ENCODE measurements around the gene CAGE1.

CAGE1 gene

GRCh38 chr6:7312616-7313504 lies 76.7 kb downstream of the CAGE1 start, which contains the start of gene SSR1:
SSR1 (minus strand) TSS chr6:7313199; CDS start chr6:7313120, 79 bp downstream.
- Histone ChIP-seq H3K9ac (ENCODE audit: low read length) (peak within 1 kb of the TSS; percentile 96), H3K4me3 (ENCODE audit: low read length) (peak within 1 kb of the TSS; percentile 97), H3K36me3 (ENCODE audit: control insufficient read depth, insufficient read depth, low read length) (peaks cover 4% of the 10 kb centered on the region), H3K4me1 (ENCODE audit: control insufficient read depth, insufficient read depth, low read length) (peaks cover 6% of the 10 kb centered on the region), H3K27me3 (ENCODE audit: control insufficient read depth, insufficient read depth, low read length) (no peaks in the 10 kb centered on the region), H3K27ac (ENCODE audit: low read depth, low read length) (peak within 1 kb of the TSS; percentile 96)

GRCh38 chr6:7311917-7312615 lies 77.5 kb downstream of the CAGE1 start:
- Histone ChIP-seq H3K36me3 (ENCODE audit: control insufficient read depth, insufficient read depth, low read length) (peaks cover 7% of the 10 kb centered on the region), H3K4me3 (ENCODE audit: low read length) (peak overlapping the region; percentile 97), H3K27ac (ENCODE audit: low read depth, low read length) (peak overlapping the region; percentile 96), H3K27me3 (ENCODE audit: control insufficient read depth, insufficient read depth, low read length) (no peaks in the 10 kb centered on the region), H3K9ac (ENCODE audit: low read length) (peak overlapping the region; percentile 96), H3K4me1 (ENCODE audit: control insufficient read depth, insufficient read depth, low read length) (peaks cover 6% of the 10 kb centered on the region)

GRCh38 chr6:7311176-7311575 lies 78.4 kb downstream of the CAGE1 start:
- Histone ChIP-seq H3K9ac (ENCODE audit: low read length) (no peak overlapping the region), H3K27me3 (ENCODE audit: control insufficient read depth, insufficient read depth, low read length) (no peaks in the 10 kb centered on the region), H3K27ac (ENCODE audit: low read depth, low read length) (no peak overlapping the region), H3K4me1 (ENCODE audit: control insufficient read depth, insufficient read depth, low read length) (peaks cover 6% of the 10 kb centered on the region), H3K4me3 (ENCODE audit: low read length) (no peak overlapping the region), H3K36me3 (ENCODE audit: control insufficient read depth, insufficient read depth, low read length) (peaks cover 7% of the 10 kb centered on the region)

DNA sequence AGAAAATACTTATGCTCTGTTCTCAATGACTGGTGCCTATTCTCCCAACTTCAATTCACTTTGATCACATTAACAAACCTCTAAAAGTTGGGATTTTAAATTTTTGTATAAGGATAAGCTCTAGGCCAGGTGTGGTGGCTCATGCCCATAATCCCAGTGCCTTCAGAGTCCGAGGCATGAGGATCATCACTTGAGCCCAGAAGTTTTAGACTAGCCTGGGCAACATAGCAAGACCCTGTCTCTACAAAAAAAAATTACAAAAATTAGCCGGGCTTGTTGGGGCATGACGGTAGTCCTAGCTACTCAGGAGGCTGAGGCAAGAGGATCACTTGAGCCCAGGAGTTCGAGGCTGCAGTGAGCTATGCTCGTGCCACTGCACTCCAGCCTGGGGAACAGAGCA lies 80.5 kb downstream of the CAGE1 start:
- Histone ChIP-seq H3K36me3 (ENCODE audit: control insufficient read depth, insufficient read depth, low read length) (peaks cover 7% of the 10 kb centered on the region), H3K4me1 (ENCODE audit: control insufficient read depth, insufficient read depth, low read length) (peaks cover 6% of the 10 kb centered on the region), H3K9ac (ENCODE audit: low read length) (no peak overlapping the region), H3K27me3 (ENCODE audit: control insufficient read depth, insufficient read depth, low read length) (no peaks in the 10 kb centered on the region), H3K4me3 (ENCODE audit: low read length) (no peak overlapping the region), H3K27ac (ENCODE audit: low read depth, low read length) (no peak overlapping the region)

- Histone ChIP-seq H3K36me3 (ENCODE audit: control insufficient read depth, insufficient read depth, low read length) (peaks cover 7% of the 10 kb centered on the region), H3K27ac (ENCODE audit: low read depth, low read length) (no peak overlapping the region), H3K27me3 (ENCODE audit: control insufficient read depth, insufficient read depth, low read length) (no peaks in the 10 kb centered on the region), H3K4me3 (ENCODE audit: low read length) (no peak overlapping the region), H3K9ac (ENCODE audit: low read length) (no peak overlapping the region), H3K4me1 (ENCODE audit: control insufficient read depth, insufficient read depth, low read length) (peaks cover 6% of the 10 kb centered on the region)
Observed at GRCh38 chr6:7307533-7307932, 82.0 kb downstream of the CAGE1 start.

DNA sequence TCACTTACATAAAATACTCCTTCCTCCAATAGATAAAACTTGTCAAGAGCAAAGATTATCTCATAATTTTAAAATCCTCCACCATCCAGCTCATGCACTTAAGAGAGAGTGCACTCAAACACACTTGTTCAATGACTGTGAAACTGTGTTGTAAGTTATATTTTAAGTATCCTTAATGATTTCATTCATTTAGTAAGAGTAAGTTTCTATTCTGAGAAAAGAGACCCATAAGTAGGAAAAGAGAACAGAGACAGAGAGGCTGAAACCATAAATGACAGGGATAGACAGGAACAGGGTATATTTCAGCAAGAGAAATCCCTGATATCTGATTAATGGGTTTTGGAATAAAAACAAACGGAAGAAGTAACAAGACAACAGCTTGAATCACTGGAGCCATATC lies 84.7 kb downstream of the CAGE1 start:
- Histone ChIP-seq H3K36me3 (ENCODE audit: control insufficient read depth, insufficient read depth, low read length) (peaks cover 15% of the 10 kb centered on the region), H3K4me1 (ENCODE audit: control insufficient read depth, insufficient read depth, low read length) (no peaks in the 10 kb centered on the region), H3K27me3 (ENCODE audit: control insufficient read depth, insufficient read depth, low read length) (no peaks in the 10 kb centered on the region), H3K4me3 (ENCODE audit: low read length) (no peak overlapping the region), H3K27ac (ENCODE audit: low read depth, low read length) (no peak overlapping the region), H3K9ac (ENCODE audit: low read length) (no peak overlapping the region)

- H3K36me3 ChIP-seq (ENCODE audit: control insufficient read depth, insufficient read depth, low read length), result peaks cover 24% of the 10 kb centered on the region
- H3K4me3 ChIP-seq (ENCODE audit: low read length), result no peak overlapping the region
- H3K27ac ChIP-seq (ENCODE audit: low read depth, low read length), result no peak overlapping the region
- H3K4me1 ChIP-seq (ENCODE audit: control insufficient read depth, insufficient read depth, low read length), result no peaks in the 10 kb centered on the region
- no peaks in the 10 kb centered on the region for H3K27me3 ChIP-seq (ENCODE audit: control insufficient read depth, insufficient read depth, low read length)
- no peak overlapping the region for H3K9ac ChIP-seq (ENCODE audit: low read length)
Observed at GRCh38 chr6:7301702-7302101, 87.8 kb downstream of the CAGE1 start.

GRCh38 chr6:7300926-7301325 lies 88.6 kb downstream of the CAGE1 start:
- Histone ChIP-seq H3K27ac (ENCODE audit: low read depth, low read length) (no peak overlapping the region), H3K36me3 (ENCODE audit: control insufficient read depth, insufficient read depth, low read length) (peaks cover 26% of the 10 kb centered on the region), H3K9ac (ENCODE audit: low read length) (no peak overlapping the region), H3K4me3 (ENCODE audit: low read length) (no peak overlapping the region), H3K27me3 (ENCODE audit: control insufficient read depth, insufficient read depth, low read length) (no peaks in the 10 kb centered on the region), H3K4me1 (ENCODE audit: control insufficient read depth, insufficient read depth, low read length) (no peaks in the 10 kb centered on the region)

GRCh38 chr6:7298113-7298512 lies 91.4 kb downstream of the CAGE1 start:
- Histone ChIP-seq H3K9ac (ENCODE audit: low read length) (no peak overlapping the region), H3K4me3 (ENCODE audit: low read length) (no peak overlapping the region), H3K27ac (ENCODE audit: low read depth, low read length) (no peak overlapping the region), H3K36me3 (ENCODE audit: control insufficient read depth, insufficient read depth, low read length) (peaks cover 30% of the 10 kb centered on the region), H3K27me3 (ENCODE audit: control insufficient read depth, insufficient read depth, low read length) (no peaks in the 10 kb centered on the region), H3K4me1 (ENCODE audit: control insufficient read depth, insufficient read depth, low read length) (no peaks in the 10 kb centered on the region)

DNA sequence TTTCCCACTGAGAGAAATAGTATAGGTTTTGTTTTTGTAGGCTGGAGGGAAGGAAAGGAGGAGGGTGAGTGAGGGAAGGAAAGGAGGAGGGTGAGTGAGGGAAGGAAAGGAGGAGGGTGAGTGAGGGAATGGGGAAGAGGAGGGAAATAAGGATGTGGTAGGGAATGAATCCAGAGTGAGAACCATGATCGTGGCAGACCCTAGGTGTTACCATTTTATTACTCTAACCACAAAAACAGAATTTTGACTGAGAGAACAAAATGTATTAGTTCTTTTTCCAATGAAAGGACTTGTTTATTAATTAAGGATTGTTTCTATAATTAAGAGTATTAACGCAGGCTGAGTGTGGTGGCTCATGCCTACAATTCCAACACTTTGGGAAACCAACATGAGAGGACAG lies 92.9 kb downstream of the CAGE1 start:
- H3K27ac ChIP-seq (ENCODE audit: low read depth, low read length), result no peak overlapping the region
- H3K27me3 ChIP-seq (ENCODE audit: control insufficient read depth, insufficient read depth, low read length), result no peaks in the 10 kb centered on the region
- no peaks in the 10 kb centered on the region for H3K4me1 ChIP-seq (ENCODE audit: control insufficient read depth, insufficient read depth, low read length)
- H3K4me3 ChIP-seq (ENCODE audit: low read length), result no peak overlapping the region
- no peak overlapping the region for H3K9ac ChIP-seq (ENCODE audit: low read length)
- H3K36me3 ChIP-seq (ENCODE audit: control insufficient read depth, insufficient read depth, low read length), result peaks cover 38% of the 10 kb centered on the region

GRCh38 chr6:7295916-7296315 lies 93.6 kb downstream of the CAGE1 start:
- Histone ChIP-seq H3K9ac (ENCODE audit: low read length) (no peak overlapping the region), H3K27ac (ENCODE audit: low read depth, low read length) (no peak overlapping the region), H3K27me3 (ENCODE audit: control insufficient read depth, insufficient read depth, low read length) (no peaks in the 10 kb centered on the region), H3K4me1 (ENCODE audit: control insufficient read depth, insufficient read depth, low read length) (no peaks in the 10 kb centered on the region), H3K4me3 (ENCODE audit: low read length) (no peak overlapping the region), H3K36me3 (ENCODE audit: control insufficient read depth, insufficient read depth, low read length) (peaks cover 31% of the 10 kb centered on the region)

- no peak overlapping the region for H3K4me3 ChIP-seq (ENCODE audit: low read length)
- no peak overlapping the region for H3K27ac ChIP-seq (ENCODE audit: low read depth, low read length)
- H3K36me3 ChIP-seq (ENCODE audit: control insufficient read depth, insufficient read depth, low read length), result peaks cover 20% of the 10 kb centered on the region
- H3K27me3 ChIP-seq (ENCODE audit: control insufficient read depth, insufficient read depth, low read length), result no peaks in the 10 kb centered on the region
- H3K4me1 ChIP-seq (ENCODE audit: control insufficient read depth, insufficient read depth, low read length), result no peaks in the 10 kb centered on the region
- H3K9ac ChIP-seq (ENCODE audit: low read length), result no peak overlapping the region
Observed at GRCh38 chr6:7292596-7293255, 96.8 kb downstream of the CAGE1 start.

Data from rectal smooth muscle tissue (tissue), 1 donor.